ENCODE results near the gene MSI2.

MSI2 gene

GRCh38 chr17:57689254-57689653, 432.9 kb downstream of the MSI2 start:
- no peak for DNase-seq (ENCODE audit: low spot score)

DNA sequence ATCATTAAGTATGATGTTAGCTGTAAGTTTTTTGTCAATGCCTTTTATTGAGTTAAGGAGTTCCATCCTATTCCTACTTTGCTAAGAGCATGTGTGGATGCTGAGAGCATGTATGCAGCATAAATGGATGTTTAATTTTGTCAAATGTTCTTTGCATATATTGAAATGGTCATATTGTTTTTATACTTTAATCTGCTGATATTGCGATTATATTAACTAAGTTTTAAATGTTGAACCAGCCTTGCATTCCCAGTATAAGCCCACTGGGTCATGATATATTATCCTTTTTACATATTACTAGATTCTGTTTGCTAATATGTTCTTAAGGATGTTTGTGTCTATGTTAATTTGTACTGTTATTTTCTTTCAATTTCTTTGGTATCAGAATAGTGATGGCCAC, 435.6 kb downstream of the MSI2 start:
- no peak for DNase-seq (ENCODE audit: low spot score)

- DNase-seq (ENCODE audit: low spot score): no peak
These were observed 436.4 kb downstream of the MSI2 start for GRCh38 chr17:57692770-57693169.

GRCh38 chr17:57694051-57694450, 437.7 kb downstream of the MSI2 start:
- DNase-seq (ENCODE audit: low spot score): no peak

- DNase-seq (ENCODE audit: low spot score): no peak
These were observed 439.7 kb downstream of the MSI2 start for GRCh38 chr17:57696050-57696449.

- DNase-seq (ENCODE audit: low spot score): no peak
These were observed 440.9 kb downstream of the MSI2 start for GRCh38 chr17:57697197-57697596.

GRCh38 chr17:57697891-57698711, 441.8 kb downstream of the MSI2 start:
- DNase-seq (ENCODE audit: low spot score): no peak

DNA sequence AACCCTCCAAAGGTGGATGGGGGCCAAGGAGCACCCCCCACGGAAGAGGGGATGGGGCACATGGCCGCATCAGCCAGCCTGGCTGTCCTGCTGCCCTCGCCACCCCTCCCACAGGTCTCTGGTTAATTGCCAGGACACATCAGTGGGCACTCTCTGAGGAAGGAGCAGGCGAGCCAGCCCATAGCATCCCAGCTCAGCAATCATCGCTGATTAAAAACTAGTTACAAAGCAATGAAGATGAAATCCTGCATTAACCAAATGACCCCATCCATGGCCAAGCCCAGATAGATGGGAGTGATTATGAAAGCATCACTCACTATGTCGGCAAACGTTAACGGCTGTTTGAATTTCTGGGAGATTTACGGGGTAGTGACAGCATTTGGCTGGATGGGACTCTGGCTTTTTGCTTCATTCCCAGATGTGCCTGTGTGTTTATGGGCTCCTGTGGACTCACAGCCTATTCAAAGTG, 443.5 kb downstream of the MSI2 start:
- no peak for DNase-seq (ENCODE audit: low spot score)

DNA sequence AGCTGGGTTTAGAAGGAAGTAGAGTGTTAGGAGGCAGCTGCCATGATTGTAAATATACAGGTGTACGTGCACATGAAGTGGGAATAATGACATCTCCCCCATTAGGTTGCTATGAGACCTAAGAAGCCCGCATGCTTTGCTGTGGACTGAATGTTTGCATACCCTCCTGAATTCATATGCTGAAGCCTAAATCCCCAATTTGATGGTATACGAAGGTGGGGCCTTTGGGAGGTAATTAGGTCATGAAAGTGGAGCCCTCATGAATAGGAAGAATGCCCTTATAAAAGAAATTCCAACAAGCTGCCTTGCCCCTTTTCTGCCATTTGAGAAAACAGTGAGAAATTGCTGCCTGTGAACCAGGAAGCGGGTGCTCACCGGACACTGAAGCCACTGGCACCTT, 444.8 kb downstream of the MSI2 start:
- DNase-seq (ENCODE audit: low spot score): no peak

DNA sequence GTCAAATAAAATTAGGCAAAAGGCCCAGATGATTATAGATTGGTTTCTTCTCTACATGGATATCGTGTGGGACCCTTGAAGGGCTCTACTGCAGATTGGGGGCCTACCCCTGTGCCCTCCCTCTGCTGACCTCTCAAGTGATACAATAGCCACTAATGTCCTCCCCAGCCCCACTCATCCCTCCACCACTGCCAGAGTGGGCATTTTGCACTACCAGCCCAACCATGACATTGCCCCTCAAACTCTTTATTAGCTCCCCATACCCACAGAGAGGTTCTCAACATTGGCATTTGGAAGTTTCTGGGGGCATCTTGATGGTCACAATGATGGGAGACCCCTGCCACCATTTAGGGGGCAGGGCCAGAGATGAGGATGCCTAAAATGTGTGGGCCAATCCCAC, 446.9 kb downstream of the MSI2 start:
- DNase-seq (ENCODE audit: low spot score): no peak

- no peak for DNase-seq (ENCODE audit: low spot score)
These were observed 448.1 kb downstream of the MSI2 start for GRCh38 chr17:57704448-57704847.

- DNase-seq (ENCODE audit: low spot score): no peak
These were observed 449.8 kb downstream of the MSI2 start for GRCh38 chr17:57705921-57706695.

DNA sequence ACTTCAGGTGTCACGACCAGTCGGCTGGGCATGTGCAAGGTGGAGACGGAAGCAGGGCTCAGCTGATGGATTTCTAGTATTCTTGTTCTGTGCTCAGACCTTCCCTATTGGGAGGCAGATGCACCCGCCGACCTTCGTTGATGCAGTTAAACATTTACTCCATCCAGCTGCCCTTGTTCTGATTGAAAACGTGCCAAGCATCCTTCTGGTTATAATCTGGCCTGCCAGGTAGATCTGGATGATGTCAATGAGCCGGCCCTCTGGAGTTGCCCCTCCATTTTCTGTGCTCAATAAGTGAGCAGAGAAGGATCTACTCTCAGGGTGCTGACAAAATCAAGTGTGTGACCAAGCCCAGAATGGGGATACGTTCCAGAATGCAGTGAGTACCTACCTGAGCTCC, 450.4 kb downstream of the MSI2 start:
- DNase-seq (ENCODE audit: low spot score): no peak

DNA sequence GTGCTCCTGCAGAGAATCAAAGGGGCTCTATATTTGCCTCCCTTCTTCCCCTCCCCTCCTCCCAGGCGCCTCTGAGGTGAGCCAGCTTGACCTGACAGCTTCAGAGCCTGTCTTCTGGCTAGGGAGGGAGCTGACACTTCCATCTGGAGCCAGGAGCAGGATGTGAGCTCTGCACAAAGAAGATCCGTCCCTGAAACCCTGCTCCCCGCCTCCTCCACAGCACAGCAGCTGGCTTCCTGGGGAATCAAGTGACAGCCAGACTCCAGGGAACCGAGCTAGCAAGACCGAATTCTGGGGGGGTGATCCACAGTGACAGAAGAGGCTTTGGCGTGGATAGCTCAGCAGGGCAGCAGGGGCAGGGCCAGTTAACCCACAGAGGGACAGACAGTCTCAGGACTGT, 451.6 kb downstream of the MSI2 start:
- DNase-seq (ENCODE audit: low spot score): no peak

- no peak for DNase-seq (ENCODE audit: low spot score)
These were observed 452.1 kb downstream of the MSI2 start for GRCh38 chr17:57708410-57708809.

DNA sequence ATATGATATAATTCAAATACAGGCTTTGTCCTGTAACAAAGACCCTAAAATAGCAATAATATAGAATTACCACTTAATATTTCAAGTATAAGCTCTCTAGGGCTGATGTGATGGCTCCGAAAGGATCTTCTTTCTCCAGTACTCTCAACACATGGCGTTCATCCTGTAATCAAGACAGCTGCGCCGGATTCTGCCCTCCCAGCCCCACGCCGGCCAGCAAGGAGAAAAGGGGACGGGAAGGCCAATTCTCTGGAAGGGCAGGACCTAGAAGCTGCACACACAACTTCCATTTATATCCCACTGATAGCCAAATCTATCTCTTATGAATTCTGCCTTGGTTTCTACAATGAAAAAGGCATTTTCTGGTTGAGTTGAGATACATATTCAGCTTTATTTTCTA, 456.8 kb downstream of the MSI2 start:
- DNase-seq (ENCODE audit: low spot score): no peak

- DNase-seq (ENCODE audit: low spot score): no peak
These were observed 458.4 kb downstream of the MSI2 start for GRCh38 chr17:57714665-57715180.

DNA sequence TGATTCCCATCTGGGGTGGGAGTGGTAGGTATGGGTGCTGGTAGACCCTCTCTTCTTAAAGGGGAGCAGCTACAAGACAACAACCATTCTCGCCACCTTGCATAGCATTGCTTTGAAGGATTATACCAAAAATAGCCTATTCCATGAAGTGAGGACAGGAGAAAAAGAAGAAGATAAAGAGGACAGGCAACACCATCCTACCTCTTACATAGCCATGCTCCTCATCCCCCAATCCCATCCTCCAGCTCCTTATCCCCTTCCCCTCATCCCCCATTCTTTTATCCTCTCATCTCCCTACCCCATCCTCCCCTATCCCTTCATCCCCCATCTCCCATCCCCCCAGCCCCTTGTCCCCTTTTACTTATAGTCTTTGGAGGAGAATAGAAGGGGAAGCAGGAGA, 459.7 kb downstream of the MSI2 start:
- no peak for DNase-seq (ENCODE audit: low spot score)

DNA sequence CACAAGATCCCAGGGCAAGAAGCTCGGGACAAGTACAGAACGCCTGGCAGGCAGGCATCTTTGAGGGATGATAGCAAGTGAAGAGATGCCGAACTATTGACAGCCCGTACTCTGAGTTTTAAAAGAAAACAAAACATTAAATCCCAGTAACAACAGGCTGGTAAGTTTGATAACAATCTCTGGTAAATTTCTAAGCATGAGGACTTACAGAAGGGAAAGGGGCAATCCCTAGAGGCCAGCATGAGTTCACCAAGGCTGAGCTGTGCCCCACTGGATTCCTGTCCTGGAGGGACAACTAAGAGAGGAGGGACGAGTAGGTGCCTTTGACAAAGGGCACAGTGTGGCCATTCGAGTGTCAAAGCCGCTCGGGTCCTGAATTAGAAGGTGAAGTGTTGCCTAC, 462.6 kb downstream of the MSI2 start:
- DNase-seq (ENCODE audit: low spot score): no peak

- no peak for DNase-seq (ENCODE audit: low spot score)
These were observed 464.2 kb downstream of the MSI2 start for GRCh38 chr17:57720386-57721035.

GRCh38 chr17:57721967-57722703, 465.8 kb downstream of the MSI2 start:
- DNase-seq (ENCODE audit: low spot score): no peak

DNA sequence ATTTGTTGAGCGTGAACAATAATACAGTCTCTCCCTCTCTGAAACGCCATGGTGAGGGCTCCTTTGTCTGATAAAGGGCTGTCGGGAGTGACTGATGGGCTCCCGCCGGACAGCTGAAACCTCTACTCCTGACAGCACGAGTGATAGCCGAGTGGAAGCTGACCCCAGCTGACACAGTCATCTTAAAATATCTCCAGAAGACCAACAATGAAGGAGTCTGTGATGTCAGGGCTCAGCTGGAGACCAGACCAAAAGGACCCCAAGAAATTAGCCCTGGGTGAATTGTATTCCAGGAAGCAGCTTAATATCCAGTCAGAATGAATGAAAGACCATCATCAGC, 466.4 kb downstream of the MSI2 start:
- no peak for DNase-seq (ENCODE audit: low spot score)
